ENCODE data around the gene SLC38A3.

Gene SLC38A3

DNA sequence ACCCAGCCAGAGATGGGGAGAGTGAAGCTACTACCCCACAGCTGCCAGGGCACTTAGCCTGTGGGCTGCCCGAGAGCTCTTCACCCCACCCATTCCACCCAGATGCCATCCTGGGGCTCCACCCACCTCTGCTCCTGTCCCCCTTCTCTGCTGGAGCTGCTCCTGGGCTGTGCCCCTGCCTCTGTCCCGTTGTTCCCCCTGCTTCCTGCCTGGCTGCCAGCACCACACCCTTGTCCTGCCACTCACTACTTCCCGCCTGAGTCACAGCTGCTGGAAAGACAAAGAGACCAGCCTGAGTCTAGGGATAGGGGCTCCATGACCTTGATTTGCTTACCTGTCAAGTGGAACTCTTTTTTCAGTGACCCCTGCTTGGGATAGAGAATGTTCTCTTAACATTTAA, 43.3 kb downstream of the SLC38A3 start:
- H3K4me2 ChIP-seq (ENCODE audit: low read length) = no peak overlapping the region
- H3K36me3 ChIP-seq (ENCODE audit: control insufficient read depth, insufficient read depth, low read length) = peaks cover 6% of the 10 kb centered on the region
- H3K23ac ChIP-seq (ENCODE audit: low read length) = no peak overlapping the region
- H3K56ac ChIP-seq (ENCODE audit: low read length) = peak overlapping the region; percentile 30
- H3K4ac ChIP-seq (ENCODE audit: low read depth, low read length) = no peak overlapping the region
- H3K4me3 ChIP-seq (ENCODE audit: low read length) = no peak overlapping the region
- no peak overlapping the region for H2BK120ac ChIP-seq (ENCODE audit: low read depth, low read length)
- H4K5ac ChIP-seq (ENCODE audit: low read length) = no peak overlapping the region
- H3K79me1 ChIP-seq (ENCODE audit: low read length) = peaks cover 43% of the 10 kb centered on the region
- H3K27me3 ChIP-seq (ENCODE audit: insufficient read depth, low read length, poor library complexity) = no peaks in the 10 kb centered on the region
- no CpG with 5 or more reads among the region's 3 CpGs for WGBS (ENCODE audit: extremely low coverage, insufficient coverage, low lambda C conversion rate)
- peaks cover 12% of the 10 kb centered on the region for H3K4me1 ChIP-seq (ENCODE audit: control insufficient read depth, low read depth, low read length)
- no peak overlapping the region for H3K27ac ChIP-seq (ENCODE audit: low read depth, low read length)
- peak overlapping the region; percentile 20 for H3K9ac ChIP-seq (ENCODE audit: low read length)
- no peak overlapping the region for H2AK5ac ChIP-seq (ENCODE audit: low read length)
- H3K18ac ChIP-seq (ENCODE audit: low read length) = no peak overlapping the region
- no peak overlapping the region for H2BK5ac ChIP-seq (ENCODE audit: low read length)
- H3K79me2 ChIP-seq (ENCODE audit: control insufficient read depth, insufficient read depth, low read length) = peaks cover 54% of the 10 kb centered on the region
- no peak overlapping the region for H4K8ac ChIP-seq (ENCODE audit: low read depth, low read length)
- no peak overlapping the region for H2BK15ac ChIP-seq (replicated peaks; ENCODE audit: low read depth)
- DNase-seq = no peak

GRCh38 chr3:50249457-50249856, 44.4 kb downstream of the SLC38A3 start:
- Histone ChIP-seq H2BK5ac (ENCODE audit: low read length) (no peak overlapping the region), H3K27ac (ENCODE audit: low read depth, low read length) (no peak overlapping the region), H4K8ac (ENCODE audit: low read depth, low read length) (no peak overlapping the region), H3K4ac (ENCODE audit: low read depth, low read length) (no peak overlapping the region), H3K18ac (ENCODE audit: low read length) (no peak overlapping the region), H3K36me3 (ENCODE audit: control insufficient read depth, insufficient read depth, low read length) (peaks cover 6% of the 10 kb centered on the region), H4K5ac (ENCODE audit: low read length) (no peak overlapping the region), H2BK15ac (replicated peaks; ENCODE audit: low read depth) (no peak overlapping the region), H2BK120ac (ENCODE audit: low read depth, low read length) (no peak overlapping the region), H3K79me2 (ENCODE audit: control insufficient read depth, insufficient read depth, low read length) (peaks cover 46% of the 10 kb centered on the region), H3K56ac (ENCODE audit: low read length) (peak overlapping the region; percentile 7), H3K79me1 (ENCODE audit: low read length) (peaks cover 41% of the 10 kb centered on the region), H3K4me1 (ENCODE audit: control insufficient read depth, low read depth, low read length) (peaks cover 12% of the 10 kb centered on the region), H3K4me2 (ENCODE audit: low read length) (no peak overlapping the region), H3K4me3 (ENCODE audit: low read length) (no peak overlapping the region), H3K9ac (ENCODE audit: low read length) (no peak overlapping the region), H2AK5ac (ENCODE audit: low read length) (no peak overlapping the region), H3K23ac (ENCODE audit: low read length) (no peak overlapping the region), H3K27me3 (ENCODE audit: insufficient read depth, low read length, poor library complexity) (no peaks in the 10 kb centered on the region)
- DNase-seq = no peak
- WGBS (ENCODE audit: extremely low coverage, insufficient coverage, low lambda C conversion rate) = no CpG with 5 or more reads among the region's 5 CpGs

DNA sequence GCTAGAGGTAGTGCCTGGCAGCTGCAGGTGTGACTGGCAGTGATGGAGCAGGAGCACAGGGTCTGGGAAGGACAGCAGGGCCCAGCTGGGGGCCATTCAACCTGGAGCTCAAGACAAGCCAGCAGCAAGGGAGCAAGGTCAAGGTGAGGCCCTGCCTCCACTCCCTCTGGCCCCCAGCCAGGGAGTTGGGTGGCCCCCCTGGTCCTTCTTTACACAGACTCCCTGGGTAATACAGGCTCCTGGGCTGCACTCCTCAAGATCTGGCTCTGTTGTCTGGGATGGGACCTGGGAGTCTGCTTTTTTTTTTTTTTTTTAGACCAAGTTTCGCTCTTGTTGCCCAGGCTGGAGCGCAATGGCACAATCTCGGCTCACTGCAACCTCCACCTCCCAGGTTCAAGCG, 45.4 kb downstream of the SLC38A3 start:
- no peak overlapping the region for H3K27ac ChIP-seq (ENCODE audit: low read depth, low read length)
- H3K4ac ChIP-seq (ENCODE audit: low read depth, low read length) = no peak overlapping the region
- peaks cover 11% of the 10 kb centered on the region for H3K4me1 ChIP-seq (ENCODE audit: control insufficient read depth, low read depth, low read length)
- no peak overlapping the region for H3K4me2 ChIP-seq (ENCODE audit: low read length)
- no peak overlapping the region for H2AK5ac ChIP-seq (ENCODE audit: low read length)
- no peak overlapping the region for H2BK5ac ChIP-seq (ENCODE audit: low read length)
- no peak overlapping the region for H2BK15ac ChIP-seq (replicated peaks; ENCODE audit: low read depth)
- H3K79me1 ChIP-seq (ENCODE audit: low read length) = peaks cover 40% of the 10 kb centered on the region
- H4K8ac ChIP-seq (ENCODE audit: low read depth, low read length) = no peak overlapping the region
- DNase-seq = no peak
- H3K56ac ChIP-seq (ENCODE audit: low read length) = no peak overlapping the region
- no CpG with 5 or more reads among the region's 4 CpGs for WGBS (ENCODE audit: extremely low coverage, insufficient coverage, low lambda C conversion rate)
- H4K5ac ChIP-seq (ENCODE audit: low read length) = no peak overlapping the region
- peaks cover 7% of the 10 kb centered on the region for H3K36me3 ChIP-seq (ENCODE audit: control insufficient read depth, insufficient read depth, low read length)
- no peak overlapping the region for H3K23ac ChIP-seq (ENCODE audit: low read length)
- H3K9ac ChIP-seq (ENCODE audit: low read length) = no peak overlapping the region
- no peak overlapping the region for H3K4me3 ChIP-seq (ENCODE audit: low read length)
- H2BK120ac ChIP-seq (ENCODE audit: low read depth, low read length) = no peak overlapping the region
- H3K18ac ChIP-seq (ENCODE audit: low read length) = no peak overlapping the region
- no peaks in the 10 kb centered on the region for H3K27me3 ChIP-seq (ENCODE audit: insufficient read depth, low read length, poor library complexity)
- H3K79me2 ChIP-seq (ENCODE audit: control insufficient read depth, insufficient read depth, low read length) = peaks cover 43% of the 10 kb centered on the region

DNA sequence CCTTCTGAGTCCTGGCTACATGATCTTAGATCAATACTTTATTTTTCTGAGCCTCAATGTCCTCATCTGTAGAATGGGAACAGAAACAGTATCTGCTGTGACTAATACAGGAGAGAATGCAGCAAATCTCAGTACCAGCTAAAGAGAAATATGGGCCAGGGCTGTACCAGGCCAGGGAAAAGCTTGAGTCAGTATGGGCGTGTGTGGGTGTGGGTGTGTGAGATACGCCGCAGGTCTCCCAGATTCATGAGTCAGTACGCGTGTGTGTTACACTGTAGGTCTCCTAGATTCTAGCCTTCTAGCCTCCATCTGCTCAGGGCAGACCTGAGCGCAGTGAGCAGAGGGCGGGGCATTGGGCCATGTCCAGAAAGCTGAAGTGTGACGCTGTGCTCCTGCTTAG, 46.1 kb downstream of the SLC38A3 start:
- H3K27ac ChIP-seq (ENCODE audit: low read depth, low read length) = no peak overlapping the region
- no peak overlapping the region for H3K18ac ChIP-seq (ENCODE audit: low read length)
- no peak overlapping the region for H2BK15ac ChIP-seq (replicated peaks; ENCODE audit: low read depth)
- H3K79me1 ChIP-seq (ENCODE audit: low read length) = peaks cover 40% of the 10 kb centered on the region
- no peak overlapping the region for H3K4me3 ChIP-seq (ENCODE audit: low read length)
- H3K4me2 ChIP-seq (ENCODE audit: low read length) = no peak overlapping the region
- H3K23ac ChIP-seq (ENCODE audit: low read length) = no peak overlapping the region
- no peak for DNase-seq
- peaks cover 43% of the 10 kb centered on the region for H3K79me2 ChIP-seq (ENCODE audit: control insufficient read depth, insufficient read depth, low read length)
- H3K27me3 ChIP-seq (ENCODE audit: insufficient read depth, low read length, poor library complexity) = no peaks in the 10 kb centered on the region
- H4K8ac ChIP-seq (ENCODE audit: low read depth, low read length) = no peak overlapping the region
- no peak overlapping the region for H2AK5ac ChIP-seq (ENCODE audit: low read length)
- no CpG with 5 or more reads among the region's 8 CpGs for WGBS (ENCODE audit: extremely low coverage, insufficient coverage, low lambda C conversion rate)
- H2BK120ac ChIP-seq (ENCODE audit: low read depth, low read length) = no peak overlapping the region
- H2BK5ac ChIP-seq (ENCODE audit: low read length) = no peak overlapping the region
- no peak overlapping the region for H3K4ac ChIP-seq (ENCODE audit: low read depth, low read length)
- H3K36me3 ChIP-seq (ENCODE audit: control insufficient read depth, insufficient read depth, low read length) = peaks cover 8% of the 10 kb centered on the region
- H3K9ac ChIP-seq (ENCODE audit: low read length) = no peak overlapping the region
- no peak overlapping the region for H4K5ac ChIP-seq (ENCODE audit: low read length)
- H3K4me1 ChIP-seq (ENCODE audit: control insufficient read depth, low read depth, low read length) = peaks cover 8% of the 10 kb centered on the region
- no peak overlapping the region for H3K56ac ChIP-seq (ENCODE audit: low read length)

DNA sequence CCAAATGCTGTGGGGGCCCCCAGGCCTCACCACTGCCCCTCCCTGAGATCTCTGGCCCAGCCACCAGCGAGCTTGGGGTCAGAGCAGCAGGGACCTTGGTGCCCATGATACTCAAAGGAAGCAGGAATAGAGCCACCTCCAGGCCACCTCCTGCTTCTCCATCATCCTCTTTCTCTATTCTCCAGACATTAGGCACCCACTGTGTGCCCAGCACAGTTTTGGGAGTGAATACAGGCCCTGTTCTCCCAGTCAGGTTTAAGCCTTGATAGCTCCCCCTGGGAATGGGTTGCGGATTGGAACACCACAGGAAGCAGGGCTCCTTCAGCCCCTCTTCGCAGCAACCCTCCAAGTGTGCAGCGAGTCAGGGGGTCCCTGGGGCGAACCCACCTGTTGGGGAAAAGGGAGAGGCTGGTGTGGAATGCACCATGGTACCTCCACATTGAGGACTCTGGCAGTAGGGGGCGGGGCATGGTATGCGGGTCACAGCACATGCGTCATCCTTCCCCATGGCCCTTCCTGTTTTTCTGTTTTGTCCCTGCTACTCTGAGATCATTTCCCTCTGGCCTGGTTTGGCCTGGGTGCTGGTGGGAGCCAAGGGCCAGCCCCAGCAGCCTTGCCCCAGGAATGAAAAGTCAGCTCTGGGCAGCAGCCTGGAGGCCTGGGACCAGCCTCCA, 49.6 kb downstream of the SLC38A3 start:
- Histone ChIP-seq H3K27ac (ENCODE audit: low read depth, low read length) (no peak overlapping the region), H3K79me2 (ENCODE audit: control insufficient read depth, insufficient read depth, low read length) (peaks cover 17% of the 10 kb centered on the region), H3K79me1 (ENCODE audit: low read length) (peaks cover 25% of the 10 kb centered on the region), H3K9ac (ENCODE audit: low read length) (no peak overlapping the region), H2AK5ac (ENCODE audit: low read length) (no peak overlapping the region), H4K8ac (ENCODE audit: low read depth, low read length) (no peak overlapping the region), H2BK15ac (replicated peaks; ENCODE audit: low read depth) (no peak overlapping the region), H3K4ac (ENCODE audit: low read depth, low read length) (no peak overlapping the region), H3K27me3 (ENCODE audit: insufficient read depth, low read length, poor library complexity) (no peaks in the 10 kb centered on the region), H3K56ac (ENCODE audit: low read length) (no peak overlapping the region), H4K5ac (ENCODE audit: low read length) (no peak overlapping the region), H3K4me3 (ENCODE audit: low read length) (no peak overlapping the region), H3K36me3 (ENCODE audit: control insufficient read depth, insufficient read depth, low read length) (peaks cover 15% of the 10 kb centered on the region), H3K4me2 (ENCODE audit: low read length) (no peak overlapping the region), H3K4me1 (ENCODE audit: control insufficient read depth, low read depth, low read length) (no peaks in the 10 kb centered on the region), H2BK5ac (ENCODE audit: low read length) (no peak overlapping the region), H3K18ac (ENCODE audit: low read length) (no peak overlapping the region), H3K23ac (ENCODE audit: low read length) (no peak overlapping the region), H2BK120ac (ENCODE audit: low read depth, low read length) (no peak overlapping the region)
- no CpG with 5 or more reads among the region's 8 CpGs for WGBS (ENCODE audit: extremely low coverage, insufficient coverage, low lambda C conversion rate)
- peak; percentile 51 for DNase-seq

- H3K4ac ChIP-seq (ENCODE audit: low read depth, low read length) = no peak overlapping the region
- H3K23ac ChIP-seq (ENCODE audit: low read length) = no peak overlapping the region
- H2BK120ac ChIP-seq (ENCODE audit: low read depth, low read length) = no peak overlapping the region
- DNase-seq = no peak
- no peak overlapping the region for H3K56ac ChIP-seq (ENCODE audit: low read length)
- H3K4me2 ChIP-seq (ENCODE audit: low read length) = no peak overlapping the region
- no peak overlapping the region for H3K9ac ChIP-seq (ENCODE audit: low read length)
- peaks cover 20% of the 10 kb centered on the region for H3K79me1 ChIP-seq (ENCODE audit: low read length)
- H3K27ac ChIP-seq (ENCODE audit: low read depth, low read length) = no peak overlapping the region
- no peak overlapping the region for H2AK5ac ChIP-seq (ENCODE audit: low read length)
- H3K4me1 ChIP-seq (ENCODE audit: control insufficient read depth, low read depth, low read length) = no peaks in the 10 kb centered on the region
- no peak overlapping the region for H4K8ac ChIP-seq (ENCODE audit: low read depth, low read length)
- H2BK5ac ChIP-seq (ENCODE audit: low read length) = no peak overlapping the region
- H4K5ac ChIP-seq (ENCODE audit: low read length) = no peak overlapping the region
- no peaks in the 10 kb centered on the region for H3K27me3 ChIP-seq (ENCODE audit: insufficient read depth, low read length, poor library complexity)
- H3K4me3 ChIP-seq (ENCODE audit: low read length) = no peak overlapping the region
- H3K18ac ChIP-seq (ENCODE audit: low read length) = no peak overlapping the region
- no peak overlapping the region for H2BK15ac ChIP-seq (replicated peaks; ENCODE audit: low read depth)
- peaks cover 12% of the 10 kb centered on the region for H3K79me2 ChIP-seq (ENCODE audit: control insufficient read depth, insufficient read depth, low read length)
- H3K36me3 ChIP-seq (ENCODE audit: control insufficient read depth, insufficient read depth, low read length) = peaks cover 14% of the 10 kb centered on the region
- no CpG with 5 or more reads among the region's 9 CpGs for WGBS (ENCODE audit: extremely low coverage, insufficient coverage, low lambda C conversion rate)
Observed at GRCh38 chr3:50255251-50255615, 50.2 kb downstream of the SLC38A3 start.
